Activated T-cell treated with anti-CD3 and anti-CD28 coated beads for 24 hours (primary cell): Measurements from ENCODE around the gene KIFC3.
"Not testable (repeated sequence)": the region's sequence is repeated elsewhere in the genome, so short reads cannot be mapped to it uniquely, and the experiment has no call there.

Experiments
- DNase-seq: peaks from one replicate; pipeline ENCODE4 v3.0.0-alpha.2; 2020; ENCODE audit warnings: low read depth

Gene KIFC3

GRCh38 chr16:57803134-57803990 is 1.1 kb upstream of the KIFC3 start:
- DNase-seq, result no peak

- DNase-seq, result no peak
Measured at GRCh38 chr16:57801809-57802340, 416 bp downstream of the KIFC3 start.

GRCh38 chr16:57801098-57801808 is 1.0 kb downstream of the KIFC3 start:
- no peak for DNase-seq

DNA sequence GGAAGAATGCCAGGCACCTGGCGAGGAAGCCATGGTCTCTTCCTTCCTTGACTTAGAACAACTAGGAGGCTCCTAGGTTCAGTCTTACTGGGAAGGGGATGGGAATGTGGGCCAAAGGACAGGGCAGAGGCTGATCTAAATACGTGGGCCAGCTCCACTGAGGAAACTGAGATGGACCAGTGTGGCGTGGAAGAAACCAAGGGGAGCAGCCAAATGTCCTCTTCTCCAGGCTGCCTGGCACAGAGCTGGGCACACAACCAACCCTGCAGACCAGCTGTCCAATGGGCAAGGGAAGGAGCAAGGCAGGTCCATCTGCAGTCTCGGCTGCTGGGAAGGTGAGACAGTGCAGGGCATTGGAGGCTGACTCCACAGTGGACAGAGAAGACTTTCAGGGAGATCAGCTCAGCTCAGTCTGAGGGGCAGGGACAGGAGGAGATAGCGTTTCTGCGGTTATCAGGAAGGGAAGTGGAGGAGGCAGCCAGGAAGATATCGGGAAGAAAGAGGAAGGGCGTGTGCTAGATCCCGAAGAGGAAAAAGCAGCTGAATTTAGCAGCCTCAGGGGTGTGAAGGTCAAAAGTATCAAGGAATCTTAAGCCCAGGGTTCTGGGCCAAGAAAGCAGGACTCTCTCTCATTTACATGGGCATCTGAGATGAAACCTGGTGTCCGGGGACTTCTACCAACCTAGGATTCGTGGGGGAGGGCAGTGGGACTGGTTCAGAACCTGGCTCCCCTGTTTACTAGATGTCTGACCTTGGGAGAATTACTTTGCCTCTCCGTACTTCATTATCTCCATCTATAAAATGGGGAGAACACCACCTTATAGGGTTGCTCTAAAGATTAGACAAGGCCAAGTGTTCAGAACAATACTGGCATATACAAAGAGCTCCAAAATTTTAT is 1.8 kb downstream of the KIFC3 start:
- no peak for DNase-seq

GRCh38 chr16:57799600-57800199 is 2.6 kb downstream of the KIFC3 start:
- DNase-seq, result no peak

GRCh38 chr16:57798953-57799599 is 3.2 kb downstream of the KIFC3 start:
- no peak for DNase-seq

- DNase-seq, result no peak
Measured at GRCh38 chr16:57798267-57798810, 4.0 kb downstream of the KIFC3 start.

- no peak for DNase-seq
Measured at GRCh38 chr16:57797526-57798266, 4.6 kb downstream of the KIFC3 start.

- DNase-seq, result no peak
Measured at GRCh38 chr16:57797216-57797525, 5.1 kb downstream of the KIFC3 start.

GRCh38 chr16:57796014-57796413 is 6.3 kb downstream of the KIFC3 start:
- not testable (repeated sequence) for DNase-seq

DNA sequence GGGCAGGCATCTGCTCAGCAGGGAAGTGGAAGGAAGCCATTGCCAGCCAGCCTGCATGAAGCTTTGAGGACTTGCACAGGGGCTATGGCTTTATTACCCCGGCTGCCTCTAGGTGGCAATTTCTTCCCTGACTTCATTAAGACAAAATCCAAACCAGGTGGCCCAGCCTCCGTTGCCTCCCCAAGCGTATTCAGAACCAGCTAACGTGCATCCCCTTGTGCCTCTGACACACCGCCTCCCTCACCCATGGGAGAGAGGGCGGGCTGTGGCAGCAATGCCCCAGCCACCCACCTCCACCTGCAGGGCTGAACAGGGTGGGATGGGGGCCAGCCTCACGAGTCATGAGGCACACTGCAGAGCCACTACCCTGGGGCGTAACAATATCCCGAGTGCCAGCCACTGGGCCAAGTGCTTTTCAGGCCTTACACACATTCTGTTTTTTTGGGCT is 6.8 kb downstream of the KIFC3 start:
- no peak for DNase-seq

- DNase-seq, result no peak
Measured at GRCh38 chr16:57794849-57795430, 7.4 kb downstream of the KIFC3 start.

DNA sequence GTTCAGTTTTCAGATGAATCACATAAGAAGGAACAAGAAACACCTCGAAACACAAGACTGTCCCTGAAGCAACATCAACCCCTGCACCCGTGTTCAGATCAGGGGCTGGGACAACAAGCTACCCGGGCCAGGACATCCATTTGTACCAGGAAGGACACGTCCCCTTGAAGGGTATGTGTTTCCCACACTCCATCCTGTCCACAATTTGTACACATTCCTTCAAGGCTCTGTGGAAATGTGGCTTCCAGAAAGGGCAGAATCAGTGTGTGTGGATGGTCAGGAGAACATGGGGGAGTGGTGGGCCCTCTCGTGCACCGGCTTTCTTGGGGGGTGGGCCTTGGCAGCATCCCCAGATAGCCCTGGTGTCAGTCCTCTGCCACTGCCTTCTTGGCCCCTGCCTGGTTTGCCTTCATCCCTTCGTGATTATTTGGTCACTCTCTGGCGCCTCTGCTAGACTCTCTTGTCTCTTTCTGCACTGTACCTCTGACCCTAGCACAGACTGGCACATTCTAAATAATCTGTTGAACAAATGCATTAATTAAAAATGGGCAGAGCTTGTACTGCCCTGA is 10.3 kb downstream of the KIFC3 start:
- DNase-seq, result no peak

GRCh38 chr16:57791195-57791892 is 10.9 kb downstream of the KIFC3 start:
- DNase-seq, result no peak

DNA sequence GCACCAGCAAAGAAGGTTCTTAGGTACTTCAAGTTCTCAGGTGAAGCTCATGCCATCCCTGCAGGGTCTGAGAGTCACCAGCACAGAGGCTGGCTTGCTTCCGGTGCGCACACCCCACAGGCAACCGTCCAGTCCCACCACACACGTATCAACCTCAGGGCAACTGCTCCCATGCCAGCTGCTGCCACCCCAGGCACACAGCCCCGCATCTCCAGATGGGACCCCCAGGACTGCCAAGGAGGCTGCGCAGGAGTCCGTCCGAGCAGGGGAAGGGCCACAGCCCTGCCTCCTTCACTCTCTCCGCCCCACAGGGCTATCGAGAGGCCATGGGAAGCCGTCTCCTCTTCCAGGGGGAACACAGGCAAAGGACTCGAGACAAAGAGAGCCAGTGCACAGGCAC is 13.3 kb downstream of the KIFC3 start:
- DNase-seq, result no peak

DNA sequence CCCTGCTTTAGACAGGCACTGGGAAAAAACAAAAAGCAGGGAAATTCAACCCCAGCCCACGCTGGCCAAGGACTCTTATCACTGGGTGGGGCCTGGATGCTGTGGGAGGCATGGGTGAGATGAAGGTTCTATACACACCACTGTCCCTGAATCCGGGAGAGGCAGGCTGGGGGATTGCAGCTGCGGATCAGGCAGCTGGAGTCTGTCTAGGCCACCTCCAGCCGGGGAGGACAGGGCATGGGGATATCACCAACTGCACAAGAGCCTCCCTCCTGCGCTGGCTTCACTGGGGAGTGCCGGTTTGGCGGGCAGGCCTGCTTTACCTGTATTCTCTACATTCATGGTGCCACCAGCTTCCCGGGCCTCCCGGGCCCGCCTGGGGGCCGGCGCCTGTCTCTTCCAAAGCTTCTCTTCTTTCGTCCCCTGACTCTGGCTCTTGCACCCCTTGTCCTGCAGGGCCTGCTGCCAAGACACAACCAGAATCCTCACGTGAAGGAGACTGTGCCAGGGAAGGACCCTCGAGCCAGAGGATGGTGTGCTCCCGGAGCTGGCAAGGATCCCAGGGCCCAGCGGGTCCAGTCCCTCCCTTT is 13.9 kb downstream of the KIFC3 start:
- DNase-seq, result no peak

GRCh38 chr16:57787519-57787905 is 14.8 kb downstream of the KIFC3 start:
- DNase-seq, result no peak
